SK-N-SH (cell line): ENCODE measurements around the gene ZDHHC19. TPM values are rescaled to one million over a fixed set of nuclear protein-coding genes. Genes with fewer than 3 reads are reported as not detected.

Source experiments
- CTCF ChIA-PET: fragments of 300-600, 350-600 bp; formaldehyde crosslinking; extraction: SDS; loops from one replicate; lab custom pipeline; 2021; lab: Yijun Ruan, JAX
- POLR2A ChIA-PET: fragments of 350-600 bp; sonication (Branson Sonifier 250); formaldehyde crosslinking; extraction: SDS; loops from one replicate; lab custom pipeline; 2020; ENCODE audit warnings: antibody characterized with exemption, inconsistent platforms; lab: Yijun Ruan, JAX
- DNase-seq: peaks from one replicate; pipeline ENCODE4 v3.0.0; 2012
- H2AFZ ChIP-seq: fragments of 200-600 bp; sonication (generic); 2 replicates; pipeline ENCODE4 v1.8.1; 2016; ENCODE audit warnings: antibody characterized with exemption, mild to moderate bottlenecking, low read depth
- H3F3A ChIP-seq: fragments of 200-600 bp; sonication (generic); replicated peaks from 2 replicates; pipeline ENCODE3; 2016; ENCODE audit warnings: antibody characterized with exemption, mild to moderate bottlenecking; ENCODE audit not compliant: insufficient read depth
- H3K27ac ChIP-seq, 2 experiments: fragments of 200-500 bp in 1 of 2; fragments of 200-600 bp in 1 of 2; sonication (Bioruptor generic) in 1 of 2; sonication (generic), shearing (Covaris generic) in 1 of 2; 2 replicates each; pipeline versions ENCODE4 v1.5.1 to v1.6.1; 2014 to 2016; ENCODE audit warnings: low read depth in 2 of 2, inconsistent platforms in 1 of 2, low read length in 1 of 2, mild to moderate bottlenecking in 1 of 2, mixed read lengths in 1 of 2
- H3K27me3 ChIP-seq: fragments of 200-600 bp; sonication (generic), shearing (Covaris generic); 2 replicates; pipeline ENCODE4 v1.6.1; 2016; ENCODE audit warnings: mixed run types; ENCODE audit not compliant: insufficient read depth
- H3K36me3 ChIP-seq, 2 experiments: fragments of 200-500 bp in 1 of 2; fragments of 200-600 bp in 1 of 2; sonication (Bioruptor generic) in 1 of 2; sonication (generic) in 1 of 2; replicated peaks in 1 of 2; 2 replicates each; pipeline versions ENCODE3 to v1.5.1; 2014 to 2016; ENCODE audit warnings: low read length in 1 of 2, mild to moderate bottlenecking in 1 of 2; ENCODE audit not compliant: insufficient read depth in 2 of 2, control insufficient read depth in 1 of 2
- H3K4me1 ChIP-seq, 2 experiments: fragments of 200-500 bp in 1 of 2; fragments of 200-600 bp in 1 of 2; sonication (Bioruptor generic) in 1 of 2; sonication (generic), shearing (Covaris generic) in 1 of 2; 2 replicates each; pipeline versions ENCODE4 v1.5.1 to v1.6.1; 2014 to 2016; ENCODE audit warnings: low read depth in 1 of 2, low read length in 1 of 2, mixed run types in 1 of 2; ENCODE audit not compliant: insufficient read depth in 2 of 2, control insufficient read depth in 1 of 2
- H3K4me2 ChIP-seq: fragments of 200-600 bp; sonication (generic), shearing (Covaris generic); 2 replicates; pipeline ENCODE4 v1.6.1; 2017; ENCODE audit warnings: mixed run types
- H3K4me3 ChIP-seq, 2 experiments: fragments of 200-500 bp in 1 of 2; fragments of 200-600 bp in 1 of 2; sonication (Bioruptor generic) in 1 of 2; sonication (generic), shearing (Covaris generic) in 1 of 2; 2 replicates each; pipeline versions ENCODE4 v1.5.1 to v1.8.1; 2014 to 2016; ENCODE audit warnings: low read depth in 2 of 2, inconsistent platforms in 1 of 2, low read length in 1 of 2, mild to moderate bottlenecking in 1 of 2, mixed read lengths in 1 of 2, moderate library complexity in 1 of 2
- H3K79me2 ChIP-seq: fragments of 200-600 bp; sonication (generic); 2 replicates; pipeline ENCODE4 v1.8.1; 2017; ENCODE audit warnings: mild to moderate bottlenecking; ENCODE audit not compliant: insufficient read depth
- H3K9ac ChIP-seq: fragments of 200-600 bp; sonication (generic); 2 replicates; pipeline ENCODE4 v1.6.1; 2017; ENCODE audit warnings: mixed run types
- H3K9me2 ChIP-seq: fragments of 200-600 bp; sonication (generic); 2 replicates; pipeline ENCODE4 v1.6.1; 2017; ENCODE audit warnings: mixed run types
- H3K9me3 ChIP-seq: fragments of 200-600 bp; sonication (generic); 2 replicates; pipeline ENCODE4 v1.6.1; 2017; ENCODE audit warnings: mixed run types, mild to moderate bottlenecking, moderate library complexity
- H4K20me1 ChIP-seq: fragments of 200-600 bp; sonication (generic); 2 replicates; pipeline ENCODE4 v1.6.1; 2017; ENCODE audit warnings: mild to moderate bottlenecking, mixed run types; ENCODE audit not compliant: insufficient read depth
- CHD2 ChIP-seq: fragments of 150-350 bp; IDR thresholded peaks from 2 replicates; pipeline ENCODE4 v1.6.1; 2018; ENCODE audit warnings: low read length; ENCODE audit not compliant: partially characterized antibody
- EZH2phosphoT487 ChIP-seq: fragments of 200-600 bp; sonication (generic); IDR thresholded peaks from 2 replicates; pipeline ENCODE4 v1.6.1; 2017; ENCODE audit warnings: low read depth, mixed run types, mild to moderate bottlenecking, antibody characterized with exemption, moderate library complexity, borderline replicate concordance
- MAX ChIP-seq: IDR thresholded peaks from 2 replicates; pipeline ENCODE4 v1.4.0; 2012; ENCODE audit warnings: low read depth
- MEF2A ChIP-seq: IDR thresholded peaks from 2 replicates; pipeline ENCODE4 v1.4.0; 2012; ENCODE audit warnings: low read depth, borderline replicate concordance
- NFIC ChIP-seq: IDR thresholded peaks from 2 replicates; pipeline ENCODE4 v1.4.0; 2012; ENCODE audit warnings: borderline replicate concordance
- RCOR1 ChIP-seq: fragments of 150-350 bp; IDR thresholded peaks from 2 replicates; pipeline ENCODE4 v1.6.1; 2017; ENCODE audit warnings: antibody characterized with exemption, low read length
- REST ChIP-seq: IDR thresholded peaks from 2 replicates; pipeline ENCODE4 v1.6.1; 2012; ENCODE audit warnings: mild to moderate bottlenecking, low read depth, low read length, moderate library complexity
- SIN3A ChIP-seq: IDR thresholded peaks from 2 replicates; pipeline ENCODE4 v1.6.1; 2012; ENCODE audit warnings: low read depth, mild to moderate bottlenecking, low read length, moderate library complexity, borderline replicate concordance
- YY1 ChIP-seq: IDR thresholded peaks from 2 replicates; pipeline ENCODE4 v1.4.0; 2012; ENCODE audit warnings: low read depth, mild to moderate bottlenecking
- ZBTB33 ChIP-seq: IDR thresholded peaks from 2 replicates; pipeline ENCODE4 v1.4.0; 2012; ENCODE audit warnings: low read depth, borderline replicate concordance
- WGBS: methylation state at CpG from one replicate; pipeline ENCODE4 v1.1.6; 2017; ENCODE audit warnings: low lambda C conversion rate; 5-methylcytosine and 5-hydroxymethylcytosine counted together
- polyA plus RNA-seq, 3 experiments: library from polyadenylated mRNA; depleted of rRNA; stranded (reverse); fragments of >200 nt; gene quantifications; 2 replicates each; pipeline ENCODE4 v1.2.3, GENCODE V29; 2012

The ZDHHC19 gene
- polyA plus RNA-seq, 1 of the 3 experiments (the other 2 are of a cell fraction) = not detected

- no peak for TF ChIP-seq REST
These were observed 33.6 kb downstream of the ZDHHC19 start (continued) for GRCh38 chr3:196177567-196177966.

- no peaks in the 10 kb centered on the region for H4K20me1 ChIP-seq
- no peaks in the 10 kb centered on the region for H3K36me3 ChIP-seq
- CTCF ChIA-PET = interaction anchor here (0.7 kb wide), 1 partner anchor 102 kb away, joined by 3 read pairs; no protein-coding TSS in a partner anchor
- POLR2A ChIA-PET = no interaction called here
- DNase-seq = peak; percentile 7
- no peaks in the 10 kb centered on the region for H3F3A ChIP-seq
- no peak overlapping the region for H3K4me2 ChIP-seq
- no peaks in the 10 kb centered on the region for H3K9me3 ChIP-seq
- H2AFZ ChIP-seq = no peak overlapping the region
- no peak for TF ChIP-seq CHD2
- no peak for TF ChIP-seq ZBTB33
- TF ChIP-seq MAX = no peak
- no peak for TF ChIP-seq RCOR1
- no peak for TF ChIP-seq SIN3A
- TF ChIP-seq MEF2A = no peak
- no peak for TF ChIP-seq EZH2phosphoT487
- TF ChIP-seq YY1 = no peak
- TF ChIP-seq NFIC = no peak
- no peaks in the 10 kb centered on the region for H3K27me3 ChIP-seq
- no peak overlapping the region for H3K4me3 ChIP-seq
- H3K79me2 ChIP-seq = no peaks in the 10 kb centered on the region
- H3K9ac ChIP-seq = no peak overlapping the region
- no peaks in the 10 kb centered on the region for H3K9me2 ChIP-seq
- 90% methylated on average over 7 of the region's 9 CpGs for WGBS
- peaks cover 0 to 10% of the 10 kb centered on the region in 2 experiments; a peak in 2 of 4 replicates for H3K4me1 ChIP-seq
- no peak overlapping the region for H3K27ac ChIP-seq
These were observed 35.5 kb downstream of the ZDHHC19 start for GRCh38 chr3:196175722-196176121.
